Liver (tissue), 9 donors: ENCODE data around the gene FARS2. TPM values are rescaled to one million over a fixed set of nuclear protein-coding genes. Genes with fewer than 3 reads are reported as not detected.

Source experiments
- DNase-seq: peaks from one replicate; pipeline ENCODE4 v3.0.0-alpha.2; 2017; ENCODE audit warnings: low spot score
- H3K27ac ChIP-seq, 2 donors: one replicate each; pipeline ENCODE4 v1.7.0; 2013; ENCODE audit warnings: inconsistent platforms in 2 of 2, low read length in 2 of 2, control low read depth in 1 of 2, low read depth in 1 of 2, mild to moderate bottlenecking in 1 of 2
- H3K27me3 ChIP-seq, 4 donors: one replicate each; pipeline versions ENCODE4 v1.6.1 to v1.7.0; 2013; ENCODE audit warnings: low read length in 3 of 4, inconsistent platforms in 1 of 4, mild to moderate bottlenecking in 1 of 4, moderate library complexity in 1 of 4; ENCODE audit not compliant: control insufficient read depth in 4 of 4, insufficient read depth in 4 of 4
- H3K36me3 ChIP-seq, 4 donors: one replicate each; pipeline versions ENCODE4 v1.6.1 to v1.7.0; 2013; ENCODE audit warnings: low read length in 3 of 4, mild to moderate bottlenecking in 3 of 4, low read depth in 1 of 4, moderate library complexity in 1 of 4; ENCODE audit not compliant: control insufficient read depth in 4 of 4, insufficient read depth in 3 of 4
- H3K4me1 ChIP-seq, 4 donors: one replicate each; pipeline versions ENCODE4 v1.6.1 to v1.7.0; 2013; ENCODE audit warnings: low read length in 3 of 4, mild to moderate bottlenecking in 3 of 4, moderate library complexity in 1 of 4; ENCODE audit not compliant: control insufficient read depth in 4 of 4, insufficient read depth in 4 of 4
- H3K4me3 ChIP-seq, 3 donors: one replicate each; pipeline versions ENCODE4 v1.6.1 to v1.7.0; 2013; ENCODE audit warnings: low read length in 3 of 3, control low read depth in 1 of 3, low read depth in 1 of 3, mild to moderate bottlenecking in 1 of 3
- H3K9ac ChIP-seq, 2 donors: one replicate each; pipeline ENCODE4 v1.7.0; 2013; ENCODE audit warnings: low read length in 2 of 2, mild to moderate bottlenecking in 2 of 2, moderate library complexity in 2 of 2, control low read depth in 1 of 2, low read depth in 1 of 2
- H3K9me3 ChIP-seq, 4 donors: one replicate each; pipeline versions ENCODE4 v1.6.1 to v1.7.0; 2013; ENCODE audit warnings: low read length in 3 of 4; ENCODE audit not compliant: control insufficient read depth in 4 of 4
- EGR1 ChIP-seq, 2 donors: IDR thresholded peaks; 2 replicates each; pipeline ENCODE4 v1.6.1; 2016 to 2018; ENCODE audit warnings: antibody characterized with exemption in 2 of 2, low read depth in 2 of 2
- FOXA1 ChIP-seq: IDR thresholded peaks from 2 replicates; pipeline ENCODE4 v1.6.1; 2016; ENCODE audit warnings: antibody characterized with exemption
- FOXA2 ChIP-seq: IDR thresholded peaks from 2 replicates; pipeline ENCODE4 v1.6.1; 2016; ENCODE audit warnings: antibody characterized with exemption
- GABPA ChIP-seq, 2 donors: IDR thresholded peaks in 1 of 2; conservative IDR thresholded peaks in 1 of 2; 2 replicates each; pipeline ENCODE4 v1.6.1; 2016; ENCODE audit warnings: antibody characterized with exemption in 2 of 2, mild to moderate bottlenecking in 1 of 2, moderate library complexity in 1 of 2
- HNF4A ChIP-seq, 2 donors: conservative IDR thresholded peaks; 2 replicates each; pipeline ENCODE4 v1.6.1; 2016; ENCODE audit warnings: antibody characterized with exemption in 2 of 2, mild to moderate bottlenecking in 2 of 2
- HNF4G ChIP-seq: IDR thresholded peaks from 2 replicates; pipeline ENCODE4 v1.6.1; 2016; ENCODE audit warnings: antibody characterized with exemption
- JUND ChIP-seq, 2 donors: IDR thresholded peaks; 2 replicates each; pipeline ENCODE4 v1.6.1; 2016; ENCODE audit warnings: antibody characterized with exemption in 2 of 2
- NR2F2 ChIP-seq: IDR thresholded peaks from 2 replicates; pipeline ENCODE4 v1.6.1; 2016; ENCODE audit warnings: antibody characterized with exemption
- RAD21 ChIP-seq, 2 donors: IDR thresholded peaks; 2 replicates each; pipeline ENCODE4 v1.6.1; 2016; ENCODE audit warnings: antibody characterized with exemption in 2 of 2, mild to moderate bottlenecking in 2 of 2
- SP1 ChIP-seq: IDR thresholded peaks from 2 replicates; pipeline ENCODE4 v1.6.1; 2018; ENCODE audit warnings: antibody characterized with exemption, mild to moderate bottlenecking
- YY1 ChIP-seq: IDR thresholded peaks from 2 replicates; pipeline ENCODE4 v1.6.1; 2016; ENCODE audit warnings: antibody characterized with exemption, mild to moderate bottlenecking
- WGBS: extraction: QIAGEN DNeasy Blood & Tissue Kit; methylation state at CpG from one replicate; pipeline ENCODE4 v1.1.7; 2013; 5-methylcytosine and 5-hydroxymethylcytosine counted together
- polyA plus RNA-seq, 2 donors: library from polyadenylated mRNA; stranded (reverse) in 1 of 2; unstranded in 1 of 2; fragments of 200-250 nt in 1 of 2; fragments of >200 nt in 1 of 2; fragmentation: Nextera tagmentation in 1 of 2; extraction: Ambion mirVana in 1 of 2; gene quantifications; one replicate each; pipeline versions ENCODE4 v1.2.1 to v1.2.3, GENCODE V29; 2013 to 2015
- total RNA-seq, 2 donors: library from RNA; depleted of rRNA; stranded (reverse); fragments of >200 nt; gene quantifications; one replicate each; pipeline ENCODE4 v1.2.3, GENCODE V29; 2014
- TF ChIP-seq, protein P1 (sequence below): fragments of 150-350 bp; IDR thresholded peaks from 2 replicates; pipeline ENCODE4 v1.5.1; 2017; ENCODE audit warnings: improper control_type of control experiment, low read depth, low read length; ENCODE audit not compliant: missing input control
- TF ChIP-seq, protein P2 (sequence below): IDR thresholded peaks from 2 replicates; pipeline ENCODE4 v1.6.1; 2016; ENCODE audit warnings: antibody characterized with exemption, mild to moderate bottlenecking
- TF ChIP-seq, protein P3 (sequence below): IDR thresholded peaks from 2 replicates; pipeline ENCODE4 v1.6.1; 2016; ENCODE audit warnings: antibody characterized with exemption
- donor health status: healthy.
- donor health status: healthy.
- donor health status: healthy.
- donor health status: healthy.
- donor health status: healthy.

Gene FARS2
- total and polyA plus RNA-seq, 4 donors = 7.8 to 25.9 (median 11.2) TPM

DNA sequence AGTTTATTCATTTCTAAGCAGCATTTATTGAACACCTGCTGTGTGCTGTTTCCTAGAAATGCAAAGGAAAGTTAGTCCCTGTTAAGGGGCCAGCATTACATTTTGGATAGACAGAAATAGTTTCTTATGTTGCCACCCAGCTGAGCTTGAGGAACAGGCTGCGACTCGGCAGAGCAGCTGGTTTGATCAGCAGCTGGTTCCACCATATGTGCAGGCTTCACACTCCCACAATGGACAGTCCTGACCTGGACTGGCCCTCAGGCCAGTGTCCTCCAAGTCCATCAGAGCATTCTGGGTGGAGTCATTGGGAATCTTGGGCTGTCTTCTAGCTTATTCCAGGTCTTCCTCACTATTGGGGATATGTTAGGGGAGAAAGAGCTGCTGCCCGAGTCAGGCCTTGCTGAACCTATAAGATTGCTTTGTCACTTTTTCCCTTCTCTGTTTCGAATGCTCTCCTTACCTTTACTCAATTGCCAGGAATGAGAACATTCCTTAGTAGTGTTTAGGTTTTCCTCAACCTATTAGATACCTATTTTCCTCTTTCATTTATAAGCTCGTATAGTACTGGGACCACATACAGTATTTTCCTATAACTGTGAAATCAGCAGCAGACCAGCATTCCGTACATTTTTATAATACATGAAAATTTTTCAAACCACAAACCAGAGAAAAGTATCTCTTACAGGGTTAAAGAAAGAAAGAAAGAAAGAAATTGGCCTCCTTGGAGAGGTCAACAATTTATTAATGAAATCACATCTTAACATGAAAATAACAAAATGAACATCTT, 203.0 kb downstream of the FARS2 start:
- Histone ChIP-seq H3K27me3 (no peaks in the 10 kb centered on the region), H3K9ac (no peak overlapping the region), H3K4me3 (no peak overlapping the region), H3K27ac (no peak overlapping the region), H3K36me3 (peaks cover 0 to 1% (median 0%) of the 10 kb centered on the region in 4 donors), H3K4me1 (no peaks in the 10 kb centered on the region), H3K9me3 (no peaks in the 10 kb centered on the region)
- TF ChIP-seq HNF4A (conservative IDR thresholded peaks at IDR 0.05) (no peak), NR2F2 (no peak), GABPA (IDR thresholded peaks at IDR 0.05 in 1 of 2, conservative IDR thresholded peaks at IDR 0.05 in 1 of 2) (no peak), JUND (IDR thresholded peaks at IDR 0.05) (no peak), YY1 (no peak), FOXA1 (no peak), RAD21 (IDR thresholded peaks at IDR 0.05) (no peak), FOXA2 (no peak), SP1 (no peak), EGR1 (IDR thresholded peaks at IDR 0.05; ENCODE audit: low read depth in 2 of 2) (no peak), HNF4G (no peak)
- TF ChIP-seq, protein P1, sequence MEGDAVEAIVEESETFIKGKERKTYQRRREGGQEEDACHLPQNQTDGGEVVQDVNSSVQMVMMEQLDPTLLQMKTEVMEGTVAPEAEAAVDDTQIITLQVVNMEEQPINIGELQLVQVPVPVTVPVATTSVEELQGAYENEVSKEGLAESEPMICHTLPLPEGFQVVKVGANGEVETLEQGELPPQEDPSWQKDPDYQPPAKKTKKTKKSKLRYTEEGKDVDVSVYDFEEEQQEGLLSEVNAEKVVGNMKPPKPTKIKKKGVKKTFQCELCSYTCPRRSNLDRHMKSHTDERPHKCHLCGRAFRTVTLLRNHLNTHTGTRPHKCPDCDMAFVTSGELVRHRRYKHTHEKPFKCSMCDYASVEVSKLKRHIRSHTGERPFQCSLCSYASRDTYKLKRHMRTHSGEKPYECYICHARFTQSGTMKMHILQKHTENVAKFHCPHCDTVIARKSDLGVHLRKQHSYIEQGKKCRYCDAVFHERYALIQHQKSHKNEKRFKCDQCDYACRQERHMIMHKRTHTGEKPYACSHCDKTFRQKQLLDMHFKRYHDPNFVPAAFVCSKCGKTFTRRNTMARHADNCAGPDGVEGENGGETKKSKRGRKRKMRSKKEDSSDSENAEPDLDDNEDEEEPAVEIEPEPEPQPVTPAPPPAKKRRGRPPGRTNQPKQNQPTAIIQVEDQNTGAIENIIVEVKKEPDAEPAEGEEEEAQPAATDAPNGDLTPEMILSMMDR = no peak
- TF ChIP-seq, protein P2, sequence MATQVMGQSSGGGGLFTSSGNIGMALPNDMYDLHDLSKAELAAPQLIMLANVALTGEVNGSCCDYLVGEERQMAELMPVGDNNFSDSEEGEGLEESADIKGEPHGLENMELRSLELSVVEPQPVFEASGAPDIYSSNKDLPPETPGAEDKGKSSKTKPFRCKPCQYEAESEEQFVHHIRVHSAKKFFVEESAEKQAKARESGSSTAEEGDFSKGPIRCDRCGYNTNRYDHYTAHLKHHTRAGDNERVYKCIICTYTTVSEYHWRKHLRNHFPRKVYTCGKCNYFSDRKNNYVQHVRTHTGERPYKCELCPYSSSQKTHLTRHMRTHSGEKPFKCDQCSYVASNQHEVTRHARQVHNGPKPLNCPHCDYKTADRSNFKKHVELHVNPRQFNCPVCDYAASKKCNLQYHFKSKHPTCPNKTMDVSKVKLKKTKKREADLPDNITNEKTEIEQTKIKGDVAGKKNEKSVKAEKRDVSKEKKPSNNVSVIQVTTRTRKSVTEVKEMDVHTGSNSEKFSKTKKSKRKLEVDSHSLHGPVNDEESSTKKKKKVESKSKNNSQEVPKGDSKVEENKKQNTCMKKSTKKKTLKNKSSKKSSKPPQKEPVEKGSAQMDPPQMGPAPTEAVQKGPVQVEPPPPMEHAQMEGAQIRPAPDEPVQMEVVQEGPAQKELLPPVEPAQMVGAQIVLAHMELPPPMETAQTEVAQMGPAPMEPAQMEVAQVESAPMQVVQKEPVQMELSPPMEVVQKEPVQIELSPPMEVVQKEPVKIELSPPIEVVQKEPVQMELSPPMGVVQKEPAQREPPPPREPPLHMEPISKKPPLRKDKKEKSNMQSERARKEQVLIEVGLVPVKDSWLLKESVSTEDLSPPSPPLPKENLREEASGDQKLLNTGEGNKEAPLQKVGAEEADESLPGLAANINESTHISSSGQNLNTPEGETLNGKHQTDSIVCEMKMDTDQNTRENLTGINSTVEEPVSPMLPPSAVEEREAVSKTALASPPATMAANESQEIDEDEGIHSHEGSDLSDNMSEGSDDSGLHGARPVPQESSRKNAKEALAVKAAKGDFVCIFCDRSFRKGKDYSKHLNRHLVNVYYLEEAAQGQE = no peak
- TF ChIP-seq, protein P3, sequence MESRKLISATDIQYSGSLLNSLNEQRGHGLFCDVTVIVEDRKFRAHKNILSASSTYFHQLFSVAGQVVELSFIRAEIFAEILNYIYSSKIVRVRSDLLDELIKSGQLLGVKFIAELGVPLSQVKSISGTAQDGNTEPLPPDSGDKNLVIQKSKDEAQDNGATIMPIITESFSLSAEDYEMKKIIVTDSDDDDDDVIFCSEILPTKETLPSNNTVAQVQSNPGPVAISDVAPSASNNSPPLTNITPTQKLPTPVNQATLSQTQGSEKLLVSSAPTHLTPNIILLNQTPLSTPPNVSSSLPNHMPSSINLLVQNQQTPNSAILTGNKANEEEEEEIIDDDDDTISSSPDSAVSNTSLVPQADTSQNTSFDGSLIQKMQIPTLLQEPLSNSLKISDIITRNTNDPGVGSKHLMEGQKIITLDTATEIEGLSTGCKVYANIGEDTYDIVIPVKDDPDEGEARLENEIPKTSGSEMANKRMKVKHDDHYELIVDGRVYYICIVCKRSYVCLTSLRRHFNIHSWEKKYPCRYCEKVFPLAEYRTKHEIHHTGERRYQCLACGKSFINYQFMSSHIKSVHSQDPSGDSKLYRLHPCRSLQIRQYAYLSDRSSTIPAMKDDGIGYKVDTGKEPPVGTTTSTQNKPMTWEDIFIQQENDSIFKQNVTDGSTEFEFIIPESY = no peak
- DNase-seq = no peak
- 95% methylated on average over 6 of the region's 6 CpGs for WGBS
